C4-2B (cell line): ENCODE measurements around the gene UBE2F.

Experiments used
- H3K27ac ChIP-seq: fragments of 450-650 bp; 2 replicates; pipeline ENCODE4 v1.5.1; 2017
- CTCF ChIP-seq: fragments of 450-650 bp; conservative IDR thresholded peaks from 2 replicates; pipeline ENCODE4 v1.5.1; 2017; ENCODE audit warnings: mild to moderate bottlenecking
- ZFX ChIP-seq: fragments of 450-650 bp; IDR thresholded peaks from 2 replicates; pipeline ENCODE4 v1.6.1; 2017

Gene UBE2F

DNA sequence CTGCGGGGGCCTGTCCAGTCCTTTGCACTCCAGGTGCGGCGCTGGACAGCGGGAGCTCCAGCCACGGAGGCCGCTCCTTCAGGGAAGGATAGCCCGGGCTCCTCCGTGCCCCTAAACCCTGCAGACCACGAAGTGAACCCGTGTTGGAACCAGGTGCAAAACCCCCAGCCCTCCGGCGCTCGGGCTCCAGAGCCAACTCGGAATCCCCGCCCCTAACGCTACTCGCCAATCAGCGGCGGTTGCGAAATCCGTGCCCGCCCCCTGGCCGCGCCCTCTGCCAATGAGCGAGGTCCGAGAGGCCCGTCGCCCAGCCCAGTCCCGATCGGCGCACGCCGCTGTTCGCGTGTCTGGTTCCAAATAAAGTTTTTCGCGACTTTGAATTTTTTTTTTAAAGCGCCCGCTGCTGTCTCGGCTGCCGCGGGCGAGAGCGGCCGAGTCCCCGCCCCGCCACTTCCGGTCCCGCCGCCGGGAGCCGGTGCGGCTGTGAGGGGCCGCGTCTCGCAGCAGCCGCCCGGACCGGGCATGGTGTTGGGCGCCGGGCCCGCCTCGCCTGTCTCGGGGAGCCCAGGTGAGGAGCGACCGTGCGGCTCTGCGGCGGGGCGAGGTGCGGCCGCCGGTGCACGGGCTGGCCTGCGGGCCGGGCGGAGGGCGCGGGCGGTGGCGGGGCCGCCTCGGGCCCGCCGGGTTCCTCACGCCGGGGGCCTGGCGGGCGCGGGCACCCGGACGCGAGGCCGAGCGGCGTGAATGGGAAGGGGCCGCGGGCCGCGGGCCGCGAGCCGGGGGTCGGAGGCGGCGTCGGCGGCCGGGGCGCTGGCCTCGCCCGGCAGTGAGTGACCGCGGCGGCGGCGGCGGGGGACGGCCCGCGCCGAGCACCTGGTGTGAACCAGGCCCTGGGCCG, at the start of gene UBE2F:
Gene UBE2F (plus strand): TSS at position 450 of the 898 bp plus-strand sequence. CDS start 6,094 bp downstream, outside the sequence.
- H3K27ac ChIP-seq, result peak within 1 kb of the TSS; percentile 72
- TF ChIP-seq CTCF (no peak), ZFX (peak; percentile 85)

DNA sequence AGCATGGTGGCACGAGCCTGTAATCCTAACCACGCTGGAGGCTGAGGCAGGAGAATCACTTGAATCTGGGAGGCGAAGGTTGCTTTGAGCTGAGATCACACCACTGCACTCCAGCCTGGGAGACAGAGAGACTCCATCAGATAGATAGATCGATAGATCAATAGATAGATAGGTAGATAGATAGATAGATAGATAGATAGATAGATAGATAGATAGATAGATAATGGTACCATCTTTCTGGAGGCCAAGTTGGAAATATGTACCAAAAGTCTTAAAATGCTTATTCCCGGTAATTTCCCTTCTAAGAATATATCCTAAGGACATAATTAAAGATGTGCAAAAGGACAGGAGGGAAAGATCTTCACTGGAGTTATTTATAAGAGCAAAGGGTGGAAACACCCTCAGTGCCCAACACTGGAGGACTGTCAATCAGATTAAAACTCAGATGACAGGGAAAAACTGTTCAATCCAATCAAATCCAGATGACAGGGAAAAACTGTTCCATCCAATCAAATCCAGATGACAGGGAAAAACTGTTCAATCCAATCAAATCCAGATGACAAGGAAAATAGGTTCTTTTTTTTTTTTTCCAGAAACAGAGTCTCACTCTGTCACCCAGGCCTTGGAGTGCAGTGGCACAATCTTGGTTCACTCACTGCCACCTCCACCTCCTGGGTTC, 49.0 kb upstream of the UBE2F start:
- no peak for TF ChIP-seq CTCF
- no peak for TF ChIP-seq ZFX
- H3K27ac ChIP-seq, result no peak overlapping the region

- TF ChIP-seq CTCF (no peak), ZFX (no peak)
- no peak overlapping the region for H3K27ac ChIP-seq
These were observed 47.2 kb upstream of the UBE2F start for GRCh38 chr2:237919593-237919992.

GRCh38 chr2:237920673-237921072, 46.1 kb upstream of the UBE2F start:
- TF ChIP-seq ZFX (no peak), CTCF (no peak)
- H3K27ac ChIP-seq, result no peak overlapping the region

- TF ChIP-seq ZFX (no peak), CTCF (no peak)
- no peak overlapping the region for H3K27ac ChIP-seq
These were observed 44.8 kb upstream of the UBE2F start for GRCh38 chr2:237921967-237922492.

GRCh38 chr2:237922641-237923361, 44.0 kb upstream of the UBE2F start:
- H3K27ac ChIP-seq, result peak overlapping the region; percentile 57
- no peak for TF ChIP-seq ZFX

DNA sequence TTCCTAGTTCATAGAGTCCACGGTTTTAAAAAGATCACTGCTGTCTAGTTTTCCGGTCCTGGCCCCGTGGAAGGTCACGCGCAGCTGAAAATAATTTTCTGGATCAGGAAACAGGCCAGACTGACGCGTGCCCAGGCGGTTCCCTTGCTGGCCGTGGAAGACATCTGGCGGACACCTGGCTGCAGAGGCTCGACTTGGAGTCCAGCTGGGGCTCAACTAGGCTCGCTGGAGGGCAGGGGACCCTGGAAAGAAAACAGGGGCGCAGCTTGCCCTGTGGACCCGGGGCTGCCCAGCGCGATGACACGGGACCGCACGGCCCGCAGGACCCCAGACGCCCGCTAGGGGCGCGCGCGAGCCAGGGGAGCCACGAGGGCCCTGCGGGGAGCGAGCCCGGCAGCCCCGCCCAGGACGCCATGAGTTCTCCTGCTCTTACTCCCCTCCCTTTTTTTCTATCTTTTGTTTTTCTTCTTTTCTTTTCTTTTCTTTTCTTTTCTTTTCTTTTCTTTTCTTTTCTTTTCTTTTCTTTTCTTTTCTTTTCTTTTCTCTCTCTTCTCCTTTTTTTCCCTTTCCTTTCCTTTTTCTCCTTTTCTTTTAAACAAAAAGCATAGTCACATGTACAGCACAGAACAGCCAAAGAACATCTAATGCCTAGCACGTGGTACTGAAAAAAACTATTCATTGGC, 43.2 kb upstream of the UBE2F start:
- peak; percentile 99 for TF ChIP-seq CTCF
- TF ChIP-seq ZFX, result no peak
- peak overlapping the region; percentile 57 for H3K27ac ChIP-seq
